K562 treated with DMSO at 1 percent for 24 hours (cell line): ENCODE results near the gene FAM151A. TPM values are rescaled to one million over a fixed set of nuclear protein-coding genes. Genes with fewer than 3 reads are reported as not detected.

Source experiments
- total RNA-seq: library from RNA; unstranded; fragments of 300-600 nt; gene quantifications from 2 replicates; pipeline ENCODE4 v1.2.3, GENCODE V29; 2022; ENCODE audit warnings: low read depth; ENCODE audit not compliant: insufficient read depth

FAM151A gene
- total RNA-seq, result not detected in 2 replicates

DNA sequence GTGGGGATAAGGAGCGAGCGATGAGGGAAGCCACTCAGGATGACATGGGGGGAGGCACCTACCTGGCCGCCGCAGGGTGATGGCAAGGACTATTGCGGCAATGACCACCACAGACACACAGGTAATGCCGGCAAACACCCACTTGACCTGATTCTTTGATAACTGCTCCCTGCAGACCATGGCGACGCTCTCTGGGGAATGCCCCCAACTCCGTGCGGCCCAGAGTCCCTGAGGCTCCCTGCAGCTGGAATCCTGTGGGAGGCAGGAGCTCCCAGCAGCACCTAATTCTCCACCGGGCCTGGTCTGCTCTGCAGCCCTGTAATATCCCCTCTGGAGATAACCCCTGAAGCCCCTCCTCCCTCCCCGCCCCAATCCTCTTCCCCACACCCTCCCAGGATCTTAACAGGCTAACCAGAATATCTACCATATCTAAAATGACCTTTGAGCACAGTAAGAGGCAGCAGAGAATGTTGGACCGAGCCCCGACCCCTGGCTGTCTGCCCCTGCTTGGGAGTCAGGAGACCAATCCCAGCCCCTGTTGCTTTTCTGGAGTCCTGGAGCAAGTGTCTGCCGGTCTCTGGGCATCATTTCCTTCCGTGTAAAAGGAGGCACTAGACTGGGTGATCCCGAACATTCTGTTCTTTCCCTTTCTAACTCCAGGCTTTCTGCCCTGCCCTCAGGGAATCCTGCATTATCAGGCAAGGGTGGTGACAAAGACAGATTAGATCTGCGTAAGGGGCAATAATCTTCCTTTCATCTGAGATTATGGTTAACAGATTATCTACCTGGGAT lies at the start of gene FAM151A:
FAM151A (minus strand) TSS at position 310 of the 792 bp plus-strand sequence; CDS start at position 180, 130 bp downstream.

DNA sequence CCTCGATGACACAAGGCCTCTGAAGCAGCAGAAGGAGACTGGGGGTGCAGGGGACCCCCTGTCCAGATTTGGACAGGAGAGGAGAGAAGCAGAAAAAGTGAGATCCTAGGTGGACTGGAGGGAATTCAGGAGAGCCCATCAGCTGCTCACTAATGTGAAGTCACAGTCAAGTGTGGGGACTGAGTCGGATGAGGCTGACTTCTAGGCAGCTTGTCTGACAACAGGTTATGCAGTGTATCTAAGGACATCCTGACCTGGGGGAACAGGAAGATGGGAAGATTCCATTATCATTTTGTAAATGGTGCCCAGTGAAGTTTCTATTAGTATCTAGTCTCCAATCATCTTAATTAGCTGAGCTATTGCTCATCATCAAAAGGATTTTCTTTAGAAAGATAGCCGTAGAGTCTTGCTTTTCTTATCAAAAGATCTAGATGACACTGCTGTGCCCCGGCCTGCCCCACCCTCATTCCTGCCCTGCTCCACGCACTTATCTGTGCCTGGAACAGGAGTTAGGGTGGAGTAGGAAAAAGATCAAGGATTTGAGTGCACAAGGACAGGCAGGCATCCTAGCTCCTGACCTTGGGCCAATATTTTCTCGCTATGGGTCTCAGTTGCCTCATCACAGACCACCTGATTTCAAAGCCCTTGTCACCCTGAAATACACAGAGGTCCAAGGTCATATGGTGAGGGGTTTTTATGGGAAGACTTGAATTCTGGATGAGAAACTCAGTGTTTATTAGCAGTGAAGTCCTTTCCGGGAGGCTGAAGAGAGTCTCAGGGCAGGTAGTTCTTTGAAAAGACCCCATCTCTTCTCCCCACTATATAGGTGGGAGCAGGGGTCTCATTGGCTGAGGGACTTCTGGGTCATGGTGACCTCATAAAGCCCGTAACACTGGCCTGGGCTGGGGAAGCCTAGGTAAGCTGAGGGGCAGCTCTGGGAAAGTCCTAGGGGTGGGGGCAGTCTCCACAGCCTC lies 17.8 kb upstream of the FAM151A start, which contains the start of gene MROH7:
MROH7 (plus strand) TSS at position 924 of the 974 bp plus-strand sequence. CDS start 11,141 bp downstream, outside the sequence.

Other genes with a start within 250 kb of the FAM151A start
- 91.0 and 104 TPM in 2 replicates for gene SSBP3, start 217.1 kb downstream of the FAM151A start, total RNA-seq
- gene ACOT11, start 75.3 kb downstream of the FAM151A start, total RNA-seq, result 1.2 and 2.2 TPM in 2 replicates
- gene MROH7, start 18.3 kb upstream of the FAM151A start, total RNA-seq, result not detected in 2 replicates
- 15.7 and 16.6 TPM in 2 replicates for gene TTC4, start 92.3 kb upstream of the FAM151A start, total RNA-seq
- gene PARS2, start 141.0 kb upstream of the FAM151A start, total RNA-seq, result 9.4 and 10.4 TPM in 2 replicates
- 0.23 and 0.29 TPM in 2 replicates for gene TTC22, start 177.8 kb upstream of the FAM151A start, total RNA-seq